Mesenchymal stem cell (in vitro differentiated cells and primary cell): ENCODE data around the gene RNF166.
A peak's percentile ranks its signal among the peaks of the same experiment; 100 is the strongest.

ENCODE experiments used
- DNase-seq: peaks from one replicate; pipeline ENCODE4 v3.0.0-alpha.2; 2013
- H2AFZ ChIP-seq: one replicate; pipeline ENCODE4 v1.6.1; 2013; ENCODE audit warnings: low read depth, mild to moderate bottlenecking, control low read depth, inconsistent platforms, low read length, moderate library complexity
- H2AK5ac ChIP-seq: 2 replicates; pipeline ENCODE4 v1.6.1; 2013; ENCODE audit warnings: low read length, moderate library complexity, mild to moderate bottlenecking, inconsistent platforms; ENCODE audit not compliant: severe bottlenecking
- H2BK120ac ChIP-seq: one replicate; pipeline ENCODE4 v1.6.1; 2013; ENCODE audit warnings: low read depth, mild to moderate bottlenecking, inconsistent platforms, low read length, moderate library complexity
- H2BK12ac ChIP-seq, 2 experiments: one replicate each; pipeline ENCODE4 v1.6.1; 2013; ENCODE audit warnings: inconsistent platforms in 2 of 2, low read length in 2 of 2, mild to moderate bottlenecking in 2 of 2, moderate library complexity in 2 of 2, control low read depth in 1 of 2
- H2BK15ac ChIP-seq: one replicate; pipeline ENCODE4 v1.6.1; 2013; ENCODE audit warnings: mild to moderate bottlenecking, low read depth, inconsistent platforms; ENCODE audit not compliant: poor library complexity, severe bottlenecking
- H2BK5ac ChIP-seq: 2 replicates; pipeline ENCODE4 v1.6.1; 2013; ENCODE audit warnings: low read depth, mild to moderate bottlenecking, low read length, control low read depth, inconsistent platforms; ENCODE audit not compliant: poor library complexity, severe bottlenecking
- H3K14ac ChIP-seq, 2 experiments: one replicate each; pipeline ENCODE4 v1.6.1; 2013; ENCODE audit warnings: inconsistent platforms in 2 of 2, low read length in 2 of 2, control low read depth in 1 of 2, mild to moderate bottlenecking in 1 of 2, moderate library complexity in 1 of 2
- H3K18ac ChIP-seq, 2 experiments: one replicate each; pipeline ENCODE4 v1.6.1; 2013; ENCODE audit warnings: inconsistent platforms in 2 of 2, low read length in 2 of 2, control low read depth in 1 of 2, low read depth in 1 of 2, mild to moderate bottlenecking in 1 of 2
- H3K23ac ChIP-seq, 2 experiments: one replicate each; pipeline ENCODE4 v1.6.1; 2013; ENCODE audit warnings: inconsistent platforms in 2 of 2, low read length in 2 of 2, mild to moderate bottlenecking in 2 of 2, moderate library complexity in 2 of 2, control low read depth in 1 of 2
- H3K27ac ChIP-seq: 2 replicates; pipeline ENCODE4 v1.5.1; 2013; ENCODE audit warnings: mild to moderate bottlenecking, moderate library complexity, low read length, control low read depth, inconsistent platforms; ENCODE audit not compliant: poor library complexity, severe bottlenecking
- H3K27me3 ChIP-seq, 2 experiments: 2 replicates each; pipeline versions ENCODE4 v1.6.1 to v1.7.0; 2013; ENCODE audit warnings: low read length in 2 of 2, mild to moderate bottlenecking in 2 of 2, moderate library complexity in 2 of 2, control low read depth in 1 of 2, inconsistent platforms in 1 of 2; ENCODE audit not compliant: control insufficient read depth in 1 of 2, insufficient read depth in 1 of 2
- H3K36me3 ChIP-seq, 2 experiments: 2 replicates each; pipeline versions ENCODE4 v1.6.1 to v1.7.0; 2013; ENCODE audit warnings: low read length in 2 of 2, control low read depth in 1 of 2, inconsistent platforms in 1 of 2, low read depth in 1 of 2, mild to moderate bottlenecking in 1 of 2; ENCODE audit not compliant: insufficient read depth in 2 of 2, control insufficient read depth in 1 of 2
- H3K4ac ChIP-seq, 2 experiments: one replicate each; pipeline ENCODE4 v1.6.1; 2013; ENCODE audit warnings: inconsistent platforms in 2 of 2, low read length in 2 of 2, mild to moderate bottlenecking in 2 of 2, moderate library complexity in 2 of 2, control low read depth in 1 of 2, low read depth in 1 of 2
- H3K4me1 ChIP-seq: 2 replicates; pipeline ENCODE4 v1.6.1; 2013; ENCODE audit warnings: low read depth, low read length, control low read depth; ENCODE audit not compliant: control insufficient read depth, insufficient read depth
- H3K4me2 ChIP-seq: 2 replicates; pipeline ENCODE4 v1.6.1; 2013; ENCODE audit warnings: low read length, mild to moderate bottlenecking, inconsistent platforms; ENCODE audit not compliant: poor library complexity, severe bottlenecking
- H3K4me3 ChIP-seq, 2 experiments: 2 replicates each; pipeline versions ENCODE4 v1.5.1 to v1.7.0; 2013; ENCODE audit warnings: low read length in 2 of 2, mild to moderate bottlenecking in 2 of 2, control low read depth in 1 of 2, low read depth in 1 of 2; ENCODE audit not compliant: insufficient read depth in 1 of 2
- H3K79me1 ChIP-seq: replicated peaks from 2 replicates; pipeline ENCODE4 v1.6.1; 2013; ENCODE audit warnings: mild to moderate bottlenecking, control low read depth, low read length, inconsistent platforms; ENCODE audit not compliant: poor library complexity, severe bottlenecking
- H3K9ac ChIP-seq: 2 replicates; pipeline ENCODE4 v1.7.0; 2013; ENCODE audit warnings: mild to moderate bottlenecking, low read length, moderate library complexity
- H3K9me3 ChIP-seq: 2 replicates; pipeline ENCODE4 v1.7.0; 2013; ENCODE audit warnings: mild to moderate bottlenecking, low read length; ENCODE audit not compliant: control insufficient read depth
- H4K8ac ChIP-seq: one replicate; pipeline ENCODE4 v1.6.1; 2013; ENCODE audit warnings: inconsistent platforms, mild to moderate bottlenecking, low read length, moderate library complexity
- H4K91ac ChIP-seq: one replicate; pipeline ENCODE4 v1.6.1; 2013; ENCODE audit warnings: mild to moderate bottlenecking, low read length, inconsistent platforms
- WGBS: methylation state at CpG from one replicate; pipeline ENCODE4 v1.1.7; 2013; ENCODE audit warnings: mixed read lengths; 5-methylcytosine and 5-hydroxymethylcytosine counted together

The RNF166 gene

GRCh38 chr16:88656291-88656980 lies 49.8 kb downstream of the RNF166 start:
- no peak overlapping the region for H2AK5ac ChIP-seq
- H2BK5ac ChIP-seq = no peak overlapping the region
- no peaks in the 10 kb centered on the region for H3K9me3 ChIP-seq
- no peak for DNase-seq
- no peak overlapping the region for H3K23ac ChIP-seq
- H3K27ac ChIP-seq = no peak overlapping the region
- H4K91ac ChIP-seq = no peak overlapping the region
- no peak overlapping the region for H2BK120ac ChIP-seq
- H3K4me3 ChIP-seq = no peak overlapping the region
- no peak overlapping the region for H3K9ac ChIP-seq
- H3K4ac ChIP-seq = no peak overlapping the region
- no peak overlapping the region for H2AFZ ChIP-seq
- H2BK15ac ChIP-seq = no peak overlapping the region
- WGBS = 90% methylated on average over 21 of the region's 25 CpGs
- no peak overlapping the region for H2BK12ac ChIP-seq
- peaks cover 21% of the 10 kb centered on the region for H3K79me1 ChIP-seq
- H3K14ac ChIP-seq = no peak overlapping the region
- H3K4me2 ChIP-seq = no peak overlapping the region
- H3K4me1 ChIP-seq = peaks cover 33% of the 10 kb centered on the region
- H4K8ac ChIP-seq = no peak overlapping the region
- no peaks in the 10 kb centered on the region for H3K27me3 ChIP-seq
- H3K36me3 ChIP-seq = peaks cover 58 to 75% of the 10 kb centered on the region in 2 experiments
- no peak overlapping the region for H3K18ac ChIP-seq

GRCh38 chr16:88655733-88656281 lies 50.4 kb downstream of the RNF166 start:
- H3K4me2 ChIP-seq = peak overlapping the region; percentile 8
- H2BK15ac ChIP-seq = no peak overlapping the region
- no peak overlapping the region for H3K23ac ChIP-seq
- H3K27ac ChIP-seq = no peak overlapping the region
- no peak overlapping the region for H2BK5ac ChIP-seq
- no peak overlapping the region for H3K18ac ChIP-seq
- no peak overlapping the region for H2BK12ac ChIP-seq
- no peak overlapping the region for H2AFZ ChIP-seq
- no peak overlapping the region for H3K4ac ChIP-seq
- peaks cover 58 to 75% of the 10 kb centered on the region in 2 experiments for H3K36me3 ChIP-seq
- no peak overlapping the region for H4K91ac ChIP-seq
- no peak overlapping the region for H2BK120ac ChIP-seq
- H3K14ac ChIP-seq = no peak overlapping the region
- H3K27me3 ChIP-seq = no peaks in the 10 kb centered on the region
- H4K8ac ChIP-seq = no peak overlapping the region
- H2AK5ac ChIP-seq = no peak overlapping the region
- DNase-seq = no peak
- H3K9me3 ChIP-seq = no peaks in the 10 kb centered on the region
- H3K79me1 ChIP-seq = peaks cover 24% of the 10 kb centered on the region
- H3K4me3 ChIP-seq = no peak overlapping the region
- peaks cover 37% of the 10 kb centered on the region for H3K4me1 ChIP-seq
- 94% methylated on average over 29 of the region's 29 CpGs for WGBS
- H3K9ac ChIP-seq = no peak overlapping the region

DNA sequence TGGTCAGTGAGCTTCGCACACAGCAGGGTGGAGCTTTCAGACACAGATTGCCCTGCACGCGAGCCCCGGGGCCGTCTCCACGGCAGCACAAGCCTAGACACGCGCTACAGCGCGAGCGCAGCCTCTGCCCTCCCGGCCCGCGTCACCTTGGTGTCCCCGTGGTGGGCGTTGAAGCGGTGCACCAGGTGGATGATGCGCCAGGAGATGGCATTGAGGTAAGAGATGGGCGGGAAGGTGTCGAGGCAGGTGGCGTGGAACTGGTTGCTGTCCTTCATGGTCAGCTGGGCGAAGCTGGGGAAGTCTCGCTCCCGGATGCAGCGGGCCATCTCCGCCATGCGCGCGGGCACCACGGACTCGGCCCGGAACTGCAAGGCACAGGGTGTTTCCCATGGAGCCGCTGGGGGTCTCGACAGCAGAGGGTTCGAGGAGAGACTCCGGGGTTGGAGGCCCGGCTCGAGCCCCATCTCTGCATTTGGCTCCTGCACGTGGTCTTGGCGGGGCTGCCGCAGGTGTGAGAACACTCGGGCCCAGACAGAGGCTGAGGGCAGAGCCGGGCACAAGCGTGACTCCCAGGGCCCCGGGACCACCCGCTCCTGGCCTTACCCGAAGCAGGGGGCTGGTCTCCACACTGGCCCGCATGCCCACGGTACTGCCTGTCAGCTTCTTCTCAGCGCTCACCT lies 51.0 kb downstream of the RNF166 start:
- H3K4ac ChIP-seq = no peak overlapping the region
- H3K9me3 ChIP-seq = no peaks in the 10 kb centered on the region
- peaks cover 37% of the 10 kb centered on the region for H3K4me1 ChIP-seq
- H3K27me3 ChIP-seq = no peaks in the 10 kb centered on the region
- no peak overlapping the region for H2BK15ac ChIP-seq
- no peak overlapping the region for H3K27ac ChIP-seq
- H2BK5ac ChIP-seq = no peak overlapping the region
- peaks cover 57 to 75% of the 10 kb centered on the region in 2 experiments for H3K36me3 ChIP-seq
- H3K9ac ChIP-seq = no peak overlapping the region
- 95% methylated on average over 50 of the region's 50 CpGs for WGBS
- no peak overlapping the region for H3K23ac ChIP-seq
- no peak overlapping the region for H2AK5ac ChIP-seq
- no peak overlapping the region for H3K4me3 ChIP-seq
- DNase-seq = no peak
- no peak overlapping the region for H3K18ac ChIP-seq
- peaks cover 24% of the 10 kb centered on the region for H3K79me1 ChIP-seq
- no peak overlapping the region for H2BK12ac ChIP-seq
- no peak overlapping the region for H4K8ac ChIP-seq
- no peak overlapping the region for H2BK120ac ChIP-seq
- H3K14ac ChIP-seq = no peak overlapping the region
- H4K91ac ChIP-seq = no peak overlapping the region
- H3K4me2 ChIP-seq = no peak overlapping the region
- H2AFZ ChIP-seq = no peak overlapping the region

GRCh38 chr16:88654363-88655052 lies 51.7 kb downstream of the RNF166 start:
- Histone ChIP-seq H2AK5ac (no peak overlapping the region), H3K36me3 (peaks cover 54 to 75% of the 10 kb centered on the region in 2 experiments), H3K27ac (no peak overlapping the region), H4K8ac (no peak overlapping the region), H4K91ac (no peak overlapping the region), H3K9ac (no peak overlapping the region), H3K4me2 (no peak overlapping the region), H3K79me1 (peaks cover 20% of the 10 kb centered on the region), H2BK120ac (no peak overlapping the region), H3K4ac (no peak overlapping the region), H2BK15ac (no peak overlapping the region), H3K14ac (no peak overlapping the region), H3K4me1 (peaks cover 42% of the 10 kb centered on the region), H3K27me3 (no peaks in the 10 kb centered on the region), H2AFZ (no peak overlapping the region), H3K9me3 (no peaks in the 10 kb centered on the region), H2BK5ac (no peak overlapping the region), H3K4me3 (no peak overlapping the region), H2BK12ac (no peak overlapping the region), H3K23ac (no peak overlapping the region), H3K18ac (no peak overlapping the region)
- 93% methylated on average over 28 of the region's 28 CpGs for WGBS
- no peak for DNase-seq
